Upper lobe of right lung (tissue), 1 donor: Measurements from ENCODE around the gene LENG1. TPM values are rescaled to one million over a fixed set of nuclear protein-coding genes. Genes with fewer than 3 reads are reported as not detected.
"Not testable (repeated sequence)": the region's sequence is repeated elsewhere in the genome, so short reads cannot be mapped to it uniquely, and the experiment has no call there.

Experiments used
- ATAC-seq: fragments of 200-7000 bp; cut with Tn5 transposase; one replicate; pipeline ENCODE4 v1.9.1; 2020; ENCODE audit warnings: mild to moderate bottlenecking, moderate library complexity
- DNase-seq: peaks from one replicate; pipeline ENCODE4 v3.0.0-alpha.2; 2020
- H3K27ac ChIP-seq: fragments of 200-600 bp; one replicate; pipeline ENCODE4 v1.8.0; 2022
- H3K27me3 ChIP-seq: fragments of 200-600 bp; one replicate; pipeline ENCODE4 v1.8.0; 2022; ENCODE audit warnings: mild to moderate bottlenecking
- H3K36me3 ChIP-seq: fragments of 200-600 bp; one replicate; pipeline ENCODE4 v1.8.0; 2022
- H3K4me1 ChIP-seq: fragments of 200-600 bp; one replicate; pipeline ENCODE4 v1.8.0; 2022
- H3K4me3 ChIP-seq: fragments of 200-600 bp; one replicate; pipeline ENCODE4 v1.8.0; 2022; ENCODE audit warnings: mild to moderate bottlenecking
- H3K9me3 ChIP-seq: fragments of 200-600 bp; one replicate; pipeline ENCODE4 v1.8.0; 2022
- intact Hi-C: fragments of 100-400 bp; cut with DNase I; formaldehyde crosslinking; loops from one replicate; pipeline ENCODE4 v1.11.0; 2022
- total RNA-seq: library from RNA; stranded (reverse); fragmentation: NEBNext Ultra II Directional; extraction: Animal tissue kit (Norgen Biotek cat#: 25700); gene quantifications from one replicate; pipeline ENCODE4 v1.2.1, GENCODE V29; 2021
- TF ChIP-seq, protein P1 (sequence below): fragments of 200-600 bp; IDR thresholded peaks from one replicate; pipeline ENCODE4 v1.8.0; 2022; ENCODE audit warnings: antibody characterized with exemption
- donor health status: DM: no; HTN: yes; CAD: no; lungs with severe emphysema.

Gene LENG1
- total RNA-seq, 1 donor from 2014 or later = 9.2 TPM

DNA sequence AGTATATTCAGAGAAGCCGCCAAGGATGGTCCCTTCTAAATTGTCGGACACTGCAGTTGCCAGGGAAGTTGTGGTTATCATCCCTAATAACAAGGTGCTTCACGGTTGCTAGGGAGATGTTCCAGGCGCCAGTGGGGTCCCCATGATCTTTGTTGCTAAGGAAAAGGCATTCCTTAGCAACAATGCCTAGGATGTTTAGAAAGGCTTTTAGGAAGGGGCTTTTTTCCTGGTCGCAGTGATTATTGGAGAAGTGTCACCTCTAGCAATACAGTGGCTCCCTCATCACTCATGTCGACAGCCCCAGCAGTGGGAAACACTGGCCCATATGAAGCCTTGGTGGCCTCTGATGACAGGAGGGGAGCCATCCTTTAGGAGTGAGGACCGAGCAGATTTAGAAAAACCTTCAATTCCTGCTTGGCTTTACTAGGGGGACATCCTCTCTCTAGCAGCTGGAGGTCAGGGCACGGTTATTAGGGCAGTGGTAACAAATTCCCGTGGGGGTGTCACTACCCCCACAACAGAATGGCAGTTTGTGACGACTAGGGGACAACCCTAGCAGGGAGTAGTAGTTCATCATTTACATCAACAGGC, 19.8 kb upstream of the LENG1 start:
- Histone ChIP-seq H3K4me1 (no peaks in the 10 kb centered on the region), H3K9me3 (no peaks in the 10 kb centered on the region), H3K27me3 (no peaks in the 10 kb centered on the region), H3K27ac (no peak overlapping the region), H3K36me3 (peaks cover 6% of the 10 kb centered on the region), H3K4me3 (no peak overlapping the region)
- ATAC-seq (no peak), DNase-seq (no peak)
- TF ChIP-seq, protein P1, sequence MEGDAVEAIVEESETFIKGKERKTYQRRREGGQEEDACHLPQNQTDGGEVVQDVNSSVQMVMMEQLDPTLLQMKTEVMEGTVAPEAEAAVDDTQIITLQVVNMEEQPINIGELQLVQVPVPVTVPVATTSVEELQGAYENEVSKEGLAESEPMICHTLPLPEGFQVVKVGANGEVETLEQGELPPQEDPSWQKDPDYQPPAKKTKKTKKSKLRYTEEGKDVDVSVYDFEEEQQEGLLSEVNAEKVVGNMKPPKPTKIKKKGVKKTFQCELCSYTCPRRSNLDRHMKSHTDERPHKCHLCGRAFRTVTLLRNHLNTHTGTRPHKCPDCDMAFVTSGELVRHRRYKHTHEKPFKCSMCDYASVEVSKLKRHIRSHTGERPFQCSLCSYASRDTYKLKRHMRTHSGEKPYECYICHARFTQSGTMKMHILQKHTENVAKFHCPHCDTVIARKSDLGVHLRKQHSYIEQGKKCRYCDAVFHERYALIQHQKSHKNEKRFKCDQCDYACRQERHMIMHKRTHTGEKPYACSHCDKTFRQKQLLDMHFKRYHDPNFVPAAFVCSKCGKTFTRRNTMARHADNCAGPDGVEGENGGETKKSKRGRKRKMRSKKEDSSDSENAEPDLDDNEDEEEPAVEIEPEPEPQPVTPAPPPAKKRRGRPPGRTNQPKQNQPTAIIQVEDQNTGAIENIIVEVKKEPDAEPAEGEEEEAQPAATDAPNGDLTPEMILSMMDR = no peak
- intact Hi-C loops = no loop called here

- intact Hi-C loops = no loop called here
Measured at GRCh38 chr19:54178581-54179261, 19.2 kb upstream of the LENG1 start.

DNA sequence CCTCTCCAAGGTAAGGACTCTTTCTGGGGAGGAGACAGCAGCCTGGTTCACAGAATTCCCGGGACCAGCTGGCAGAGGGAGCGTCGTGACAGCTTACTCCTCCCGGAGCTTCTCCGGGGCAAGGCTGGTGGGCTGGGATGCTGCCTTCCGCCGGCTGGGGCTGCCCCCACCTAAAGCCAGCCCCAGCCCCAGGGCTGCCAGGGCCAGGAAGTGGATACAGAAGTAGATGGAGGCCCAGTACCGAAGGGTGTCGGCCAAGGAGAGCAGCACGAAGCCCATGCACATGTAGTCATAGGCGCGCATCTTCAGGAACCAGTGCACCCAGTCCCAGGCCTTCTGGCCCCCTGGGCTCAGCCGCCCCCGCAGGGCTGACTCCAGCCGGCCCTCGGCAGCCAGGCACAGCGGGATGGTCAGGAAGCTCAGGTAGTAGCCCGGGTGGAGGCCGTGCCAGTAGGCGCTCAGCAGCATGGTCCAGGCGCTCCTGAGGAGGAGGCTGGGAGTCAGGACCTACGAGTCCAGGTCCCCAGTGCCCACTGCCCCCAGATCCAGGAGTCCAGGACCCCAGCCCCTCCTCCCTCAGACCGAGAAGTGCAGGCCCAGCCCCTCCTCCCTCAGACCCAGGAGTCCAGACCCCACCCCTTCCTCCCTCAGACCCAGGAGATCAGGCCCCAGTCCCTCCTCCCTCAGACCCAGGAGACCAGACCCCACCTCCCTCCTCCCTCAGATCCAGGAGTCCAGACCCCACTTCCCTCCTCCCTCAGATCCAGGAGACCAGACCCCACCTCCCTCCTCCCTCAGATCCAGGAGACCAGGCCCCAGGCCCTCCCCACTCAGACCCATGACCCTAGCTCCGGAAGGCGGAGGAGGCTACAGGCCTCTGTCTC, 14.7 kb upstream of the LENG1 start:
- Histone ChIP-seq H3K4me3 (no peak overlapping the region), H3K36me3 (no peaks in the 10 kb centered on the region), H3K27ac (no peak overlapping the region), H3K9me3 (no peaks in the 10 kb centered on the region), H3K4me1 (no peaks in the 10 kb centered on the region), H3K27me3 (no peaks in the 10 kb centered on the region)
- DNase-seq (no peak), ATAC-seq (no peak)
- intact Hi-C loops = no loop called here
- TF ChIP-seq, protein P1 = no peak

More at GRCh38 chr19:54178581-54179261, 19.2 kb upstream of the LENG1 start:
- DNase-seq (no peak), ATAC-seq (peak; percentile 80)
- no peak overlapping the region for H3K4me3 ChIP-seq
- TF ChIP-seq, protein P1 = no peak
- H3K27ac ChIP-seq = no peak overlapping the region
- peaks cover 5% of the 10 kb centered on the region for H3K36me3 ChIP-seq
- H3K9me3 ChIP-seq = no peaks in the 10 kb centered on the region
- H3K27me3 ChIP-seq = no peaks in the 10 kb centered on the region
- no peaks in the 10 kb centered on the region for H3K4me1 ChIP-seq

DNA sequence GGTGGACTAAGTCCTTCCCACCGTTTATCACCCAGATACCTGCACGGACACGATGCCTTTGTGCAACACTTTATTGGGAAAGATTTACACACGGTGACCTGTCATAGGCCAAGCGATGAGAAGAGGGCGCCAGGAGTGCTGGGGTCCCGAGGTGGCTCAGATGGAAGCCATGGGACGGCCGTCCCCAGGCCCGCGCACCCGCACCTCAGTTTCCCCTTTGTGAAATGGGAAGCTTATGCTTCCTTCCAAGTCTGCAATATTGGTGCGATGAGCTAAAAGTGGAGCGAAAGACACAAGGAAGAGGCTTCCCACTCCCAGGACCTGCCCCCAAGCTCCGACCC, 13.8 kb upstream of the LENG1 start:
- no peaks in the 10 kb centered on the region for H3K36me3 ChIP-seq
- TF ChIP-seq, protein P1 = no peak
- H3K27me3 ChIP-seq = no peaks in the 10 kb centered on the region
- H3K27ac ChIP-seq = no peak overlapping the region
- peaks cover 1% of the 10 kb centered on the region for H3K4me1 ChIP-seq
- no peaks in the 10 kb centered on the region for H3K9me3 ChIP-seq
- ATAC-seq (no peak), DNase-seq (no peak)
- no peak overlapping the region for H3K4me3 ChIP-seq
- intact Hi-C loops = no loop called here

DNA sequence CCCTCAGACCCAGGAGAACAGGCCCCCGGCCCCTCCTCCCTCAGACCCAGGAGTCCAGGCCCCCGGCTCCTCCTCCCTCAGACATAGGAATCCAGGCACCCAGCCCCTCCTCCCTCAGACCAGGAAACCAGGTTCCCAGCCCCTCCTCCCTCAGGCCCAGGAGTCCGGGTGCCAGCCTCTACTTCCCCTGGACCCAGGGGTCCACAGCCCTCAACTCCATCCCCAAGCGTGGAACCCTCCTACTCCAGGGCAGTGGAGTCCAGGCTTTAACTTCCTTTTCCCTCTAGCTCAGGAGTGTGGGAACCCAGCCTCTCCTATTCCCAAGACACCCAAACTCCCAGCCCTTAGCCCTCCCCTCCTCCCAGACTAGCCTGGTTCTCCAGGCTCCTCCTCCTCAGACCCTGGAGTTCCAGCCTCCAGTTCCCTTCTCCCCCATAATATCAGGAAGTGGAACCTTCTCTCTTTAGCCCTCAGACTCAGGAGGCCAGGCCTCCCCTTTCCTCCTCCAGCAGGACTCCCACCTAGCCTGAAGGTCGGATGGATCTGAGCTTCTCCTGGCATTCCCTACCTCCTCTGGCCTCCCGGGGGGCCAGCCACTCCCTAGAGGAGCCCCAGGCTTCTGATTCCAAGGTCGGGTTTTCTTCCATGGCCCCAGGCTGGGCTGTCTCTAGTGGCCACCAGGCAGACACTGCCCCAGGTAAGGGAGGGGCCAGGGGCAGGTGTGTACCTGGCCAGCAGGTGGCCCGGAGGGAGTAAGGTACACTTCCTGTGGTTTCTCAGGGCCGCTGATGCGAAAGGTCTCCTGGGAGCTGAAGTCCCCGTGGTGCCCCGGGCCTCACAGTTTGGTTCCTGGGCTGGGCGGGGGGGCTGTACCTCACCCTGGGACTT, 13.2 kb upstream of the LENG1 start, which contains the start of gene TMC4:
Gene TMC4, minus strand, starts transcription at position 690 of the 888 bp plus-strand sequence. Its CDS starts 43 bp downstream, at position 647.
- Histone ChIP-seq H3K27me3 (no peaks in the 10 kb centered on the region), H3K4me1 (peaks cover 4% of the 10 kb centered on the region), H3K9me3 (no peaks in the 10 kb centered on the region), H3K27ac (peak within 1 kb of the TSS; percentile 56), H3K36me3 (no peaks in the 10 kb centered on the region), H3K4me3 (peak within 1 kb of the TSS; percentile 49)
- intact Hi-C loops = no loop called here
- TF ChIP-seq, protein P1 = peak; percentile 25
- peak; percentile 94 for ATAC-seq
- peak; percentile 88 for DNase-seq

DNA sequence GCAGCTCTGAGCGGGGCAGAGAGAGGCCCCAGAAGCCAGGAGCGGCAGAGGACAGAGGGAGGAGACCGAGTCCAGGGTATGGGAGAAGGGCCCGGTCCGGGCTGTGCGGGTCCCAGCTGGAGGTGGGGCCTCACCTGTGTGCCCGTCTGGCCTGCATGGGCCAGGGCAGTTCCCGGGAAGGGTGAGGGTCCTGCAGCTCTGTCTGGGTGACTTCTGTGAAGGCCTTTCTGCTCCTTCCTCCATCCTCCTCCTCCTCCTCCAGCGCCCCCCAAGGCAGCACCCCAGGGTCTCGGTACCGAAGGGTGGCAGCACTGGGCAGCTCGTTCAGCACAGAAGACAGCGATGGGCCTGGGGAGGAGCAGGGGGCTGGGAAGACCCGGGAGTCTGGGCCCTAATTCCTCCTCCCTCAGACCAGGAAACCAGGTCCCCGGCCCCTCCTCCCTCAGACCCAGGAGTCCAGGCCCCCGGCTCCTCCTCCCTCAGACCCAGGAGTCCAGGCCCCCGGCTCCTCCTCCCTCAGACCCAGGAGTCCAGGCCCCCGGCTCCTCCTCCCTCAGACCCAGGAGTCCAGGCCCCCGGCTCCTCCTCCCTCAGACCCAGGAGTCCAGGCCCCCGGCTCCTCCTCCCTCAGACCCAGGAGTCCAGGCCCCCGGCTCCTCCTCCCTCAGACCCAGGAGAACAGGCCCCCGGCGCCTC, 12.4 kb upstream of the LENG1 start:
- H3K27me3 ChIP-seq, H3K27ac ChIP-seq, H3K9me3 ChIP-seq, DNase-seq, H3K36me3 ChIP-seq, ATAC-seq, H3K4me1 ChIP-seq, intact Hi-C loops, H3K4me3 ChIP-seq: not testable (repeated sequence)
